K562 (cell line): ENCODE results near the gene CCDC192. TPM values are rescaled to one million over a fixed set of nuclear protein-coding genes. Genes with fewer than 3 reads are reported as not detected.

Source experiments
- ATAC-seq: fragments of 200-7000 bp; cut with Tn5 transposase; 3 replicates; pipeline ENCODE4 v1.9.1; 2020; ENCODE audit warnings: moderate library complexity
- BruUV-seq: library from RNA; stranded (reverse); fragments of 400-500 nt; replicated peaks from 2 replicates; lab custom pipeline; 2021; lab: Mats Ljungman, UMichigan
- CTCF ChIA-PET: fragments of 300-600 bp; formaldehyde crosslinking; extraction: SDS; loops from one replicate; lab custom pipeline; 2021; ENCODE audit warnings: low intra/inter-chr PET ratio; lab: Yijun Ruan, JAX
- POLR2A ChIA-PET: fragments of 300-600, 350-650 bp; sonication (Branson Sonifier 250); formaldehyde crosslinking; extraction: SDS; loops from one replicate; lab custom pipeline; 2021; ENCODE audit warnings: antibody characterized with exemption, inconsistent platforms; lab: Yijun Ruan, JAX
- DNase-seq, 4 experiments: peaks; one replicate each; pipeline versions ENCODE4 v3.0.0 to v3.0.0-alpha.2; 2011 to 2018; ENCODE audit warnings: low spot score in 3 of 4, mixed read lengths in 3 of 4; ENCODE audit errors: extremely low read depth in 1 of 4
- FAIRE-seq: peaks from 2 replicates; lab custom pipeline; 2011; peaks lifted over from hg19 to GRCh38; lab: Jason Lieb, UNC
- H2AFZ ChIP-seq: 2 replicates; pipeline ENCODE4 v1.6.0; 2011; ENCODE audit warnings: low read depth, low read length, control low read depth, inconsistent platforms
- H3K27ac ChIP-seq: fragments of 200-600 bp; 3 replicates; pipeline ENCODE4 v1.8.0; 2011; ENCODE audit warnings: low read depth, mild to moderate bottlenecking, control low read depth, inconsistent platforms, low read length, moderate library complexity, mixed read lengths; ENCODE audit errors: extremely low read depth
- H3K27me3 ChIP-seq, 2 experiments: fragments of 300-600 bp in 1 of 2; 2 replicates in 1 of 2; 3 replicates in 1 of 2; pipeline versions ENCODE4 v1.6.0 to v1.8.0; 2011; ENCODE audit warnings: inconsistent platforms in 2 of 2, low read length in 2 of 2, mild to moderate bottlenecking in 1 of 2, mixed read lengths in 1 of 2, moderate library complexity in 1 of 2; ENCODE audit not compliant: control insufficient read depth in 2 of 2, insufficient read depth in 2 of 2
- H3K36me3 ChIP-seq: fragments of 300-600 bp; 3 replicates; pipeline ENCODE4 v1.8.0; 2011; ENCODE audit warnings: mild to moderate bottlenecking, low read length, inconsistent platforms; ENCODE audit not compliant: control insufficient read depth, insufficient read depth
- H3K4me1 ChIP-seq, 2 experiments: fragments of 200-600 bp in 1 of 2; replicated peaks in 1 of 2; 2 replicates in 1 of 2; 3 replicates in 1 of 2; pipeline versions ENCODE4 v1.5.1 to v1.8.0; 2011; ENCODE audit warnings: inconsistent platforms in 2 of 2, low read length in 2 of 2, mild to moderate bottlenecking in 1 of 2, mixed read lengths in 1 of 2, moderate library complexity in 1 of 2; ENCODE audit not compliant: control insufficient read depth in 2 of 2, insufficient read depth in 2 of 2
- H3K4me2 ChIP-seq: 2 replicates; pipeline ENCODE4 v1.6.1; 2011; ENCODE audit warnings: low read length, control low read depth, inconsistent platforms, mixed read lengths; ENCODE audit not compliant: insufficient read depth
- H3K4me3 ChIP-seq: fragments of 200-600 bp; sonication (generic), shearing (Covaris generic); 2 replicates; pipeline ENCODE4 v1.5.1; 2016; ENCODE audit warnings: control low read depth, inconsistent platforms
- H3K79me2 ChIP-seq: fragments of 200-600 bp; 3 replicates; pipeline ENCODE4 v1.8.0; 2011; ENCODE audit warnings: low read length, inconsistent platforms; ENCODE audit not compliant: control insufficient read depth, insufficient read depth
- H3K9ac ChIP-seq, 2 experiments: 2 replicates each; pipeline versions ENCODE4 v1.6.0 to v1.6.1; 2011; ENCODE audit warnings: low read depth in 2 of 2, low read length in 2 of 2, control low read depth in 1 of 2, inconsistent platforms in 1 of 2, mild to moderate bottlenecking in 1 of 2, mixed read lengths in 1 of 2; ENCODE audit not compliant: insufficient read depth in 1 of 2
- H3K9me1 ChIP-seq: one replicate; pipeline ENCODE4 v1.6.0; 2011; ENCODE audit warnings: inconsistent platforms, mild to moderate bottlenecking, low read length, moderate library complexity; ENCODE audit not compliant: control insufficient read depth, insufficient read depth
- H3K9me3 ChIP-seq: replicated peaks from 2 replicates; pipeline ENCODE4 v1.5.1; 2011; ENCODE audit warnings: low read depth, low read length, inconsistent platforms; ENCODE audit not compliant: control insufficient read depth, insufficient read depth
- H4K20me1 ChIP-seq: replicated peaks from 2 replicates; pipeline ENCODE4 v1.6.1; 2011; ENCODE audit warnings: low read length, inconsistent platforms, mixed read lengths; ENCODE audit not compliant: control insufficient read depth, insufficient read depth
- ADNP ChIP-seq: fragments of 200-800 bp; sonication (Bioruptor generic); IDR thresholded peaks from 2 replicates; pipeline ENCODE4 v1.6.1; 2016; ENCODE audit warnings: missing genetic modification characterization, missing compliant biosample characterization
- CBX3 ChIP-seq, 2 experiments: IDR thresholded peaks; 1 replicate in 1 of 2; 2 replicates in 1 of 2; pipeline ENCODE4 v1.6.1; 2012; ENCODE audit warnings: inconsistent platforms in 2 of 2, low read length in 2 of 2, borderline replicate concordance in 1 of 2, control low read depth in 1 of 2
- CTBP1 ChIP-seq: fragments of 450-650 bp; IDR thresholded peaks from 2 replicates; pipeline ENCODE4 v1.6.1; 2016; ENCODE audit warnings: borderline replicate concordance
- DPF2 ChIP-seq: fragments of 450-650 bp; IDR thresholded peaks from 2 replicates; pipeline ENCODE4 v1.6.1; 2016
- EGR1 ChIP-seq: fragments of 450-650 bp; conservative IDR thresholded peaks from 2 replicates; pipeline ENCODE4 v1.6.1; 2017; ENCODE audit warnings: mild to moderate bottlenecking
- HNRNPH1 ChIP-seq: fragments of 200-400 bp; formaldehyde crosslinking; optimal IDR thresholded peaks from 2 replicates; pipeline ENCODE3; 2017; ENCODE audit warnings: low read depth, mild to moderate bottlenecking, low read length, moderate library complexity
- MEIS2 ChIP-seq: fragments of 450-650 bp; IDR thresholded peaks from 2 replicates; pipeline ENCODE4 v1.6.1; 2014; ENCODE audit warnings: mild to moderate bottlenecking; ENCODE audit not compliant: partially characterized antibody
- NCOA6 ChIP-seq: fragments of 450-650 bp; IDR thresholded peaks from 2 replicates; pipeline ENCODE4 v1.6.1; 2017; ENCODE audit warnings: mild to moderate bottlenecking
- NR3C1 ChIP-seq: sonication (generic); formaldehyde crosslinking; IDR thresholded peaks from 2 replicates; pipeline ENCODE4 v1.8.1; 2022; ENCODE audit warnings: missing genetic modification reagents
- POLR3G ChIP-seq: IDR thresholded peaks from 2 replicates; pipeline ENCODE4 v1.6.1; 2011; ENCODE audit not compliant: insufficient read length, insufficient replicate concordance; ENCODE audit errors: extremely low read depth
- SIRT6 ChIP-seq: IDR thresholded peaks from one replicate; pipeline ENCODE4 v1.6.1; 2012; ENCODE audit warnings: low read depth, mild to moderate bottlenecking, control low read depth, inconsistent platforms, low read length, moderate library complexity
- SMARCA4 ChIP-seq: fragments of 450-650 bp; IDR thresholded peaks from 2 replicates; pipeline ENCODE4 v1.6.1; 2016
- SPI1 ChIP-seq: IDR thresholded peaks from 2 replicates; pipeline ENCODE4 v1.6.1; 2011; ENCODE audit warnings: low read depth, low read length, control low read depth, borderline replicate concordance
- SUPT5H ChIP-seq: fragments of 450-650 bp; IDR thresholded peaks from 2 replicates; pipeline ENCODE4 v1.6.1; 2016
- ZBTB17 ChIP-seq: fragments of 450-650 bp; formaldehyde crosslinking; IDR thresholded peaks from 2 replicates; pipeline ENCODE4 v1.4.0; 2020; ENCODE audit warnings: mild to moderate bottlenecking
- ZNF274 ChIP-seq: IDR thresholded peaks from 2 replicates; pipeline ENCODE4 v1.6.1; 2011; ENCODE audit warnings: low read depth, mild to moderate bottlenecking, low read length, moderate library complexity, borderline replicate concordance
- WGBS: fragments of 100-300 bp; shearing (Covaris generic); methylation state at CpG from one replicate; pipeline ENCODE4 v1.1.6; 2016; ENCODE audit warnings: low coverage, mixed read lengths; ENCODE audit not compliant: insufficient coverage; ENCODE audit errors: missing lambda C conversion rate; 5-methylcytosine and 5-hydroxymethylcytosine counted together
- in situ Hi-C: fragments of 300-500 bp; cut with MboI; formaldehyde crosslinking; loops from 4 replicates; pipeline ENCODE4 v1.15.0; 2018; ENCODE audit warnings: inconsistent platforms, mixed read lengths
- intact Hi-C: fragments of 100-400 bp; cut with micrococcal nuclease; formaldehyde crosslinking; loops from 2 replicates; pipeline ENCODE4 v1.14.2; 2022
- polyA plus RNA-seq, 8 experiments: library from polyadenylated mRNA; depleted of rRNA in 4 of 8; stranded (reverse) in 5 of 8; unstranded in 3 of 8; fragments of >200 nt; fragmentation: Nextera tagmentation in 2 of 8; fragmentation: Illumina TruSeq in 1 of 8; extraction: Ambion mirVana in 2 of 8; extraction: Trizol in 1 of 8; gene quantifications; 2 replicates each; pipeline versions ENCODE4 v1.2.1 to v1.2.3, GENCODE V29; 2011 to 2014; ENCODE audit warnings: inconsistent platforms in 1 of 8, missing spikeins in 1 of 8
- total RNA-seq, 7 experiments: library from RNA; depleted of rRNA in 6 of 7; stranded (reverse); fragments of >200 nt in 6 of 7; fragmentation: Illumina TruSeq in 2 of 7; extraction: Trizol in 2 of 7; gene quantifications; 2 replicates each; pipeline versions ENCODE4 v1.2.1 to v1.2.3, GENCODE V29; 2011 to 2021; ENCODE audit warnings: low replicate concordance in 1 of 7
- TF ChIP-seq, protein P1 (sequence below): sonication (generic); formaldehyde crosslinking; IDR thresholded peaks from 2 replicates; pipeline ENCODE4 v1.8.1; 2023; ENCODE audit warnings: missing genetic modification reagents, mild to moderate bottlenecking, borderline replicate concordance
- TF ChIP-seq, protein P2 (sequence below): fragments of 250-450 bp; sonication (Bioruptor Pico); IDR thresholded peaks from 2 replicates; pipeline ENCODE4 v1.8.0; 2022; ENCODE audit warnings: moderate library complexity, mild to moderate bottlenecking, inconsistent platforms

CCDC192 gene
- total and polyA plus RNA-seq, 9 of the 15 experiments (the other 6 are each of a cell fraction or from before 2014, with no cell fraction given) = 0.21 to 0.66 (median 0.38) TPM; not detected in 2

DNA sequence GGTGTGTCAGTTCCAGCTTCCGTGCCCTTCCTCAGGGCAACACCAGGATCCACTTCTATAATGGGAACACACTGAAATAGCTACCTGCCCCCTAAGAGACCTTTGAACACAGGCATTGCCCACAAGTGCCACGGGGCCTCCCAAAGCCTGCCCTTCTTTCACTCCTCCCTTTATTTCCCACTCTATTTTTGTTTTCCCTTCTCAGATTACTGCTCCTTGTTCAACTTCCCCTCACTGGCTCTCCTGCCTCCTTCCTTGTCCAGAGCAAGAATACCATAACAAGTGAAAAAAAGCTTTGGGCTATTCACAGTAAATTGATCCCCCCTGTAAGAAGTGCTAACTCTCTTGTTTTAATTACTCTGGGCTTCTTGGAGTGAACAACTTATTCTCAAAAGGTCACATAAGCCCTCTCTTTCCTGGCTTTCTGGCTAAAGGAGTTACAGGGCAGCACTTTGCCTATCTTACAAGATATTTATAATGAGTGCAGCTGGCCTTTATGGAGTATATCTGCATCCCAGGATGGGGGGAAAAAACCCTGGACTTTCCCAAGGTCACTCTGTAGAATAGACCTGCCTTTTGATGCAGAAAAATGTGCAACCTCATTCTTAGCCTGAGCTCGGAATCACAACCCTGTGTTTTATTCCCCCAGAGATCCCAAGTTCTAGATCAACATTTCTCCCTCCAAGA, 43.0 kb upstream of the CCDC192 start:
- Histone ChIP-seq H3K27me3 (peaks cover 0 to 5% of the 10 kb centered on the region in 2 experiments; a peak in 2 of 5 replicates), H4K20me1 (no peaks in the 10 kb centered on the region), H3K9me3 (no peaks in the 10 kb centered on the region), H3K9me1 (no peaks in the 10 kb centered on the region), H3K4me2 (no peak overlapping the region), H3K4me3 (no peak overlapping the region), H3K27ac (no peak overlapping the region), H3K4me1 (no peaks in the 10 kb centered on the region), H3K36me3 (no peaks in the 10 kb centered on the region), H2AFZ (no peak overlapping the region), H3K79me2 (no peaks in the 10 kb centered on the region)
- FAIRE-seq (no peak), ATAC-seq (no peak)
- POLR2A ChIA-PET = interaction anchor here (1.3 kb wide), 1 partner anchor 10 kb away, joined by 4 read pairs; no protein-coding TSS in a partner anchor
- CTCF ChIA-PET = no interaction called here
- in situ Hi-C loops = no loop called here
- WGBS = 0% methylated on average over 3 of the region's 3 CpGs
- TF ChIP-seq NR3C1 (CRISPR knock-in tag) = no peak
- no peak for TF ChIP-seq SUPT5H
- TF ChIP-seq SMARCA4 = no peak
- TF ChIP-seq, protein P1, sequence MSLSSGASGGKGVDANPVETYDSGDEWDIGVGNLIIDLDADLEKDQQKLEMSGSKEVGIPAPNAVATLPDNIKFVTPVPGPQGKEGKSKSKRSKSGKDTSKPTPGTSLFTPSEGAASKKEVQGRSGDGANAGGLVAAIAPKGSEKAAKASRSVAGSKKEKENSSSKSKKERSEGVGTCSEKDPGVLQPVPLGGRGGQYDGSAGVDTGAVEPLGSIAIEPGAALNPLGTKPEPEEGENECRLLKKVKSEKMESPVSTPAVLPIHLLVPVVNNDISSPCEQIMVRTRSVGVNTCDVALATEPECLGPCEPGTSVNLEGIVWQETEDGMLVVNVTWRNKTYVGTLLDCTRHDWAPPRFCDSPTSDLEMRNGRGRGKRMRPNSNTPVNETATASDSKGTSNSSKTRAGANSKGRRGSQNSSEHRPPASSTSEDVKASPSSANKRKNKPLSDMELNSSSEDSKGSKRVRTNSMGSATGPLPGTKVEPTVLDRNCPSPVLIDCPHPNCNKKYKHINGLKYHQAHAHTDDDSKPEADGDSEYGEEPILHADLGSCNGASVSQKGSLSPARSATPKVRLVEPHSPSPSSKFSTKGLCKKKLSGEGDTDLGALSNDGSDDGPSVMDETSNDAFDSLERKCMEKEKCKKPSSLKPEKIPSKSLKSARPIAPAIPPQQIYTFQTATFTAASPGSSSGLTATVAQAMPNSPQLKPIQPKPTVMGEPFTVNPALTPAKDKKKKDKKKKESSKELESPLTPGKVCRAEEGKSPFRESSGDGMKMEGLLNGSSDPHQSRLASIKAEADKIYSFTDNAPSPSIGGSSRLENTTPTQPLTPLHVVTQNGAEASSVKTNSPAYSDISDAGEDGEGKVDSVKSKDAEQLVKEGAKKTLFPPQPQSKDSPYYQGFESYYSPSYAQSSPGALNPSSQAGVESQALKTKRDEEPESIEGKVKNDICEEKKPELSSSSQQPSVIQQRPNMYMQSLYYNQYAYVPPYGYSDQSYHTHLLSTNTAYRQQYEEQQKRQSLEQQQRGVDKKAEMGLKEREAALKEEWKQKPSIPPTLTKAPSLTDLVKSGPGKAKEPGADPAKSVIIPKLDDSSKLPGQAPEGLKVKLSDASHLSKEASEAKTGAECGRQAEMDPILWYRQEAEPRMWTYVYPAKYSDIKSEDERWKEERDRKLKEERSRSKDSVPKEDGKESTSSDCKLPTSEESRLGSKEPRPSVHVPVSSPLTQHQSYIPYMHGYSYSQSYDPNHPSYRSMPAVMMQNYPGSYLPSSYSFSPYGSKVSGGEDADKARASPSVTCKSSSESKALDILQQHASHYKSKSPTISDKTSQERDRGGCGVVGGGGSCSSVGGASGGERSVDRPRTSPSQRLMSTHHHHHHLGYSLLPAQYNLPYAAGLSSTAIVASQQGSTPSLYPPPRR (CRISPR knock-in tag) = no peak
- TF ChIP-seq NCOA6 = no peak
- no peak for TF ChIP-seq EGR1
- TF ChIP-seq MEIS2 = no peak
- TF ChIP-seq SPI1 = no peak
- TF ChIP-seq POLR3G = no peak
- TF ChIP-seq ZNF274 = no peak
- TF ChIP-seq ZBTB17 (CRISPR knock-in tag) = no peak
- TF ChIP-seq DPF2 = no peak
- TF ChIP-seq ADNP (tag) = no peak
- no peak for TF ChIP-seq CTBP1
- TF ChIP-seq HNRNPH1 = no peak
- TF ChIP-seq, protein P2, sequence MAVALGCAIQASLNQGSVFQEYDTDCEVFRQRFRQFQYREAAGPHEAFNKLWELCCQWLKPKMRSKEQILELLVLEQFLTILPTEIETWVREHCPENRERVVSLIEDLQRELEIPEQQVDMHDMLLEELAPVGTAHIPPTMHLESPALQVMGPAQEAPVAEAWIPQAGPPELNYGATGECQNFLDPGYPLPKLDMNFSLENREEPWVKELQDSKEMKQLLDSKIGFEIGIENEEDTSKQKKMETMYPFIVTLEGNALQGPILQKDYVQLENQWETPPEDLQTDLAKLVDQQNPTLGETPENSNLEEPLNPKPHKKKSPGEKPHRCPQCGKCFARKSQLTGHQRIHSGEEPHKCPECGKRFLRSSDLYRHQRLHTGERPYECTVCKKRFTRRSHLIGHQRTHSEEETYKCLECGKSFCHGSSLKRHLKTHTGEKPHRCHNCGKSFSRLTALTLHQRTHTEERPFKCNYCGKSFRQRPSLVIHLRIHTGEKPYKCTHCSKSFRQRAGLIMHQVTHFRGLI (CRISPR knock-in tag) = no peak
- no peak for TF ChIP-seq SIRT6
- no peak for TF ChIP-seq CBX3 (IDR thresholded peaks at IDR 0.05; ENCODE audit: borderline replicate concordance in 1 of 2, low read length in 2 of 2)
- TF ChIP-seq, all 486 proteins: peak for 0
- BruUV-seq = no TSS peak
- H3K9ac ChIP-seq = no peak overlapping the region
- no peak for DNase-seq
- intact Hi-C loops = no loop called here
